Measurements from ENCODE around the gene AMFR.
"Not testable (repeated sequence)": the region's sequence is repeated elsewhere in the genome, so short reads cannot be mapped to it uniquely, and the experiment has no call there.

The AMFR gene

GRCh38 chr16:56423584-56424403, 1.6 kb downstream of the AMFR start:
- no peak for DNase-seq

GRCh38 chr16:56422896-56423441, 2.4 kb downstream of the AMFR start:
- no peak for DNase-seq

GRCh38 chr16:56421976-56422669, 3.2 kb downstream of the AMFR start:
- DNase-seq = no peak

GRCh38 chr16:56421313-56421712, 4.0 kb downstream of the AMFR start:
- DNase-seq = no peak

GRCh38 chr16:56420613-56421012, 4.7 kb downstream of the AMFR start:
- DNase-seq = no peak

- DNase-seq = no peak
These were observed 5.4 kb downstream of the AMFR start for GRCh38 chr16:56419740-56420548.

- DNase-seq = no peak
These were observed 8.2 kb downstream of the AMFR start for GRCh38 chr16:56417138-56417537.

GRCh38 chr16:56415875-56416274, 9.5 kb downstream of the AMFR start:
- no peak for DNase-seq

GRCh38 chr16:56414366-56414765, 11.0 kb downstream of the AMFR start:
- no peak for DNase-seq

- no peak for DNase-seq
These were observed 12.0 kb downstream of the AMFR start for GRCh38 chr16:56413381-56413780.

GRCh38 chr16:56411624-56412023, 13.7 kb downstream of the AMFR start:
- no peak for DNase-seq

- DNase-seq = no peak
These were observed 14.2 kb downstream of the AMFR start for GRCh38 chr16:56411123-56411522.

GRCh38 chr16:56409195-56409594, 16.1 kb downstream of the AMFR start:
- DNase-seq = no peak

GRCh38 chr16:56408379-56409098, 16.8 kb downstream of the AMFR start:
- no peak for DNase-seq

GRCh38 chr16:56405977-56406672, 19.2 kb downstream of the AMFR start:
- no peak for DNase-seq

- no peak for DNase-seq
These were observed 23.9 kb downstream of the AMFR start for GRCh38 chr16:56401482-56401881.

- no peak for DNase-seq
These were observed 24.9 kb downstream of the AMFR start for GRCh38 chr16:56400458-56400857.

- no peak for DNase-seq
These were observed 25.9 kb downstream of the AMFR start for GRCh38 chr16:56399486-56399885.

- DNase-seq = no peak
These were observed 26.3 kb downstream of the AMFR start for GRCh38 chr16:56399047-56399446.

- not testable (repeated sequence) for DNase-seq
These were observed 28.6 kb downstream of the AMFR start for GRCh38 chr16:56396724-56397123.

- no peak for DNase-seq
These were observed 35.8 kb downstream of the AMFR start for GRCh38 chr16:56389554-56389953.

- DNase-seq = no peak
These were observed 37.1 kb downstream of the AMFR start for GRCh38 chr16:56388209-56388608.

Measured in NCI-H446 (cell line).